ENCODE results near the gene NUDT2. TPM values are rescaled to one million over a fixed set of nuclear protein-coding genes. Genes with fewer than 3 reads are reported as not detected.

The NUDT2 gene
- total and polyA plus RNA-seq, 7 donors: 14.7 to 31.0 (median 19.6) TPM

- Histone ChIP-seq H3K4me1 (peaks cover 28% of the 10 kb centered on the region), H3K27me3 (ENCODE audit: insufficient read depth in 3 of 3, low read length in 2 of 3) (no peaks in the 10 kb centered on the region), H3K9me3 (no peaks in the 10 kb centered on the region), H3K36me3 (ENCODE audit: insufficient read depth in 1 of 2, low read depth in 1 of 2) (peaks cover 0 to 28% of the 10 kb centered on the region in 2 donors), H3K27ac (peak overlapping the region; percentile 30), H3K4me3 (no peak overlapping the region)
- TF ChIP-seq, protein P1, sequence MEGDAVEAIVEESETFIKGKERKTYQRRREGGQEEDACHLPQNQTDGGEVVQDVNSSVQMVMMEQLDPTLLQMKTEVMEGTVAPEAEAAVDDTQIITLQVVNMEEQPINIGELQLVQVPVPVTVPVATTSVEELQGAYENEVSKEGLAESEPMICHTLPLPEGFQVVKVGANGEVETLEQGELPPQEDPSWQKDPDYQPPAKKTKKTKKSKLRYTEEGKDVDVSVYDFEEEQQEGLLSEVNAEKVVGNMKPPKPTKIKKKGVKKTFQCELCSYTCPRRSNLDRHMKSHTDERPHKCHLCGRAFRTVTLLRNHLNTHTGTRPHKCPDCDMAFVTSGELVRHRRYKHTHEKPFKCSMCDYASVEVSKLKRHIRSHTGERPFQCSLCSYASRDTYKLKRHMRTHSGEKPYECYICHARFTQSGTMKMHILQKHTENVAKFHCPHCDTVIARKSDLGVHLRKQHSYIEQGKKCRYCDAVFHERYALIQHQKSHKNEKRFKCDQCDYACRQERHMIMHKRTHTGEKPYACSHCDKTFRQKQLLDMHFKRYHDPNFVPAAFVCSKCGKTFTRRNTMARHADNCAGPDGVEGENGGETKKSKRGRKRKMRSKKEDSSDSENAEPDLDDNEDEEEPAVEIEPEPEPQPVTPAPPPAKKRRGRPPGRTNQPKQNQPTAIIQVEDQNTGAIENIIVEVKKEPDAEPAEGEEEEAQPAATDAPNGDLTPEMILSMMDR (IDR thresholded peaks at IDR 0.05): no peak
- no peak for DNase-seq
- intact Hi-C loops (cut with DNase I): no loop called here
- peak in 2 of 4 donors; percentile 29 for ATAC-seq
- WGBS, 3 donors: 52 to 67% (median 61%) methylated on average over 4 of the region's 4 CpGs
Observed at GRCh38 chr9:34369636-34370035, 40.3 kb downstream of the NUDT2 start.

GRCh38 chr9:34370335-34370969 lies 41.1 kb downstream of the NUDT2 start:
- 70 to 73% (median 70%) methylated on average over 23 of the region's 23 CpGs for WGBS, 3 donors
- no peak for DNase-seq
- Histone ChIP-seq H3K36me3 (ENCODE audit: insufficient read depth in 1 of 2, low read depth in 1 of 2) (peaks cover 0 to 28% of the 10 kb centered on the region in 2 donors), H3K27me3 (ENCODE audit: insufficient read depth in 3 of 3, low read length in 2 of 3) (no peaks in the 10 kb centered on the region), H3K4me1 (peaks cover 28% of the 10 kb centered on the region), H3K9me3 (no peaks in the 10 kb centered on the region), H3K4me3 (no peak overlapping the region), H3K27ac (peak overlapping the region; percentile 30)
- intact Hi-C loops (cut with DNase I): no loop called here
- TF ChIP-seq, protein P1 (IDR thresholded peaks at IDR 0.05): no peak
- ATAC-seq: peak in 1 of 4 donors; percentile 13

DNA sequence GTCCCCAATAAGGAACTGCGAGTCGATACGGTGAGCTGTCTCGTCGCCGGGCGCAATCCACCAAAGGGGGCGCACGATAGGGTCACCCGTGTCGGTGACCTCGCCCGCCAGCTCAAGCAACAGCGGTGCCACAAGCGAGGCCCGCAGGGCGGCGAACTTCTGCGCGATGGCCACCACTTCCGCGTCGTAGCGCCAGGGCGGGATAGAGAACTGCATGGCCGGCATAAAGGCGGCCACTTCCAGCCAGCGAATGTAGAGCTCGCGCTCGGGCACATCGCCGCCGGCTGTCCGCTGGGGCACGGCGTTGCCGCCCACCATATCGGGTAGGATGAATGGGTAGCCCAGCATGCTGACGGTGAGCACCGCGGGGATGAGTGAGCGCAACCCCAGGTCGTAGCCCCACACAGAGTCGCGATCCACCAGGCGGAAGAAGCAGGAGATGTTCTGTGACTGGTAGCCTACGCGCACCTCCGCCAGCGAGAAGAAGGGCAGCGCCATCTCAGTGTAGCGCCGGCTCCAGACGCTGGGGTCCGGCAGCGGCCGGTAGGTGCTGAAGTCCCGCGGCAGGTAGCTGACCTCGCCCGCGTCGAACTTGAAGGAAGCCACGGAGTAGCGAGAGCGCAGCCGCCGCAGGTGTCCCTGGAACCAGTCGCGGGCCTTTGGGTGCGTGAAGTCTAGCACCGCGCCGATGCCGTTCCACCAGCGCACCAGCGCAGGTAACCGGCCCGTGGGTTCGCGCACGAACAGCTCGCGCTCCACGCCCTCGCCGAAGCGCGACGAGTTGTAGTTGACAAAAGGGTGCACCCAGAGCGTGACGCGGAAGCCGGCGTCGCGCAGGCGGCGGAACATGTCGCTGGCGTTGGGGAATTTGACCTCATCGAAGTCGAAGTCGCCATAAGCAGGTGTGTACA lies 41.9 kb downstream of the NUDT2 start:
- TF ChIP-seq, protein P1 (IDR thresholded peaks at IDR 0.05): no peak
- WGBS, 3 donors: 73 to 78% (median 73%) methylated on average over 105 of the region's 105 CpGs
- Histone ChIP-seq H3K9me3 (no peaks in the 10 kb centered on the region), H3K27ac (no peak overlapping the region), H3K4me3 (no peak overlapping the region), H3K27me3 (ENCODE audit: insufficient read depth in 3 of 3, low read length in 2 of 3) (no peaks in the 10 kb centered on the region), H3K36me3 (ENCODE audit: insufficient read depth in 1 of 2, low read depth in 1 of 2) (peaks cover 0 to 28% of the 10 kb centered on the region in 2 donors), H3K4me1 (peaks cover 32% of the 10 kb centered on the region)
- ATAC-seq: peak in 1 of 4 donors; percentile 6
- intact Hi-C loops (cut with DNase I): no loop called here
- no peak for DNase-seq

- ATAC-seq: no peak
- 81 to 92% (median 88%) methylated on average over 60 of the region's 60 CpGs for WGBS, 3 donors
- Histone ChIP-seq H3K27ac (no peak overlapping the region), H3K27me3 (ENCODE audit: insufficient read depth in 3 of 3, low read length in 2 of 3) (no peaks in the 10 kb centered on the region), H3K4me1 (peaks cover 32% of the 10 kb centered on the region), H3K9me3 (no peaks in the 10 kb centered on the region), H3K4me3 (no peak overlapping the region), H3K36me3 (ENCODE audit: insufficient read depth in 1 of 2, low read depth in 1 of 2) (peaks cover 0 to 28% of the 10 kb centered on the region in 2 donors)
- intact Hi-C loops (cut with DNase I): loop anchor here in 1 of 2 donors (2.0 kb wide), 1 partner anchor 33 kb away; no protein-coding TSS in a partner anchor
- DNase-seq: no peak
- TF ChIP-seq, protein P1 (IDR thresholded peaks at IDR 0.05): no peak
Observed at GRCh38 chr9:34371886-34372466, 42.6 kb downstream of the NUDT2 start.

All from psoas muscle (tissue), 8 donors.